IMR-90 (cell line): Measurements from ENCODE around the gene SEC14L1. TPM values are rescaled to one million over a fixed set of nuclear protein-coding genes. Genes with fewer than 3 reads are reported as not detected.
A peak's percentile ranks its signal among the peaks of the same experiment; 100 is the strongest.

ENCODE experiments used
- ATAC-seq: fragments of 200-7000 bp; cut with Tn5 transposase; 2 replicates; pipeline ENCODE4 v1.9.1; 2020; ENCODE audit warnings: low read depth, mild to moderate bottlenecking, moderate library complexity
- BruUV-seq: library from RNA; stranded (reverse); fragments of 400-500 nt; replicated peaks from 2 replicates; lab custom pipeline; 2021; lab: Mats Ljungman, UMichigan
- CTCF ChIA-PET: fragments of 300-600 bp; formaldehyde crosslinking; extraction: SDS; loops from one replicate; lab custom pipeline; 2021; ENCODE audit warnings: antibody characterized with exemption; lab: Yijun Ruan, JAX
- POLR2A ChIA-PET: fragments of 300-600 bp; sonication (Branson Sonifier 250); formaldehyde crosslinking; loops from one replicate; lab custom pipeline; 2022; ENCODE audit warnings: antibody characterized with exemption; ENCODE audit not compliant: unreplicated experiment; lab: Charles Lee
- DNase-seq: peaks from one replicate; pipeline ENCODE4 v3.0.0; 2013
- H2AFZ ChIP-seq: replicated peaks from 2 replicates; pipeline ENCODE3; 2013; ENCODE audit warnings: low read length, mild to moderate bottlenecking; ENCODE audit not compliant: poor library complexity
- H2AK5ac ChIP-seq: 2 replicates; pipeline ENCODE4 v1.6.1; 2013; ENCODE audit warnings: low read depth, low read length, inconsistent platforms
- H2AK9ac ChIP-seq: replicated peaks from 2 replicates; pipeline ENCODE3; 2013; ENCODE audit warnings: mild to moderate bottlenecking, low read depth, low read length, moderate library complexity; ENCODE audit not compliant: poor library complexity
- H2BK120ac ChIP-seq: 2 replicates; pipeline ENCODE4 v1.6.1; 2013; ENCODE audit warnings: low read depth, low read length, inconsistent platforms
- H2BK15ac ChIP-seq: 3 replicates; pipeline ENCODE4 v1.6.1; 2013; ENCODE audit warnings: low read depth, low read length, inconsistent platforms
- H2BK20ac ChIP-seq: 2 replicates; pipeline ENCODE4 v1.6.1; 2013; ENCODE audit warnings: low read depth, mild to moderate bottlenecking, inconsistent platforms, low read length, moderate library complexity
- H2BK5ac ChIP-seq: 2 replicates; pipeline ENCODE4 v1.6.1; 2013; ENCODE audit warnings: mild to moderate bottlenecking, low read depth, low read length, inconsistent platforms; ENCODE audit not compliant: poor library complexity, severe bottlenecking
- H3K14ac ChIP-seq: replicated peaks from 2 replicates; pipeline ENCODE4 v1.6.1; 2013; ENCODE audit warnings: low read depth, low read length, inconsistent platforms
- H3K18ac ChIP-seq: 2 replicates; pipeline ENCODE4 v1.6.1; 2013; ENCODE audit warnings: low read depth, low read length, control low read depth
- H3K23ac ChIP-seq: 2 replicates; pipeline ENCODE4 v1.6.1; 2013; ENCODE audit warnings: low read depth, low read length, inconsistent platforms
- H3K27ac ChIP-seq: 2 replicates; pipeline ENCODE4 v1.5.1; 2013; ENCODE audit warnings: mild to moderate bottlenecking, control low read depth, low read length; ENCODE audit not compliant: insufficient read depth
- H3K27me3 ChIP-seq: 2 replicates; pipeline ENCODE4 v1.6.1; 2013; ENCODE audit warnings: low read length; ENCODE audit not compliant: control insufficient read depth, insufficient read depth
- H3K36me3 ChIP-seq: 2 replicates; pipeline ENCODE4 v1.6.1; 2013; ENCODE audit warnings: low read length, mixed read lengths; ENCODE audit not compliant: control insufficient read depth, insufficient read depth
- H3K4ac ChIP-seq: 2 replicates; pipeline ENCODE4 v1.6.1; 2013; ENCODE audit warnings: low read depth, low read length, inconsistent platforms
- H3K4me1 ChIP-seq: 2 replicates; pipeline ENCODE4 v1.6.1; 2013; ENCODE audit warnings: low read length, mixed read lengths; ENCODE audit not compliant: control insufficient read depth, insufficient read depth
- H3K4me2 ChIP-seq: 2 replicates; pipeline ENCODE4 v1.6.1; 2013; ENCODE audit warnings: low read depth, mild to moderate bottlenecking, control low read depth, low read length, moderate library complexity
- H3K4me3 ChIP-seq: 2 replicates; pipeline ENCODE4 v1.5.1; 2013; ENCODE audit warnings: low read depth, mild to moderate bottlenecking, control low read depth, low read length, moderate library complexity; ENCODE audit not compliant: insufficient read depth
- H3K56ac ChIP-seq: 2 replicates; pipeline ENCODE4 v1.6.1; 2013; ENCODE audit warnings: low read length, inconsistent platforms; ENCODE audit not compliant: insufficient read depth; ENCODE audit errors: extremely low read depth
- H3K79me1 ChIP-seq, 2 experiments: 2 replicates each; pipeline ENCODE4 v1.6.1; 2013; ENCODE audit warnings: low read length in 2 of 2, inconsistent platforms in 1 of 2, low read depth in 1 of 2
- H3K9ac ChIP-seq: 2 replicates; pipeline ENCODE4 v1.6.1; 2013; ENCODE audit warnings: low read depth, low read length, control low read depth
- H3K9me1 ChIP-seq: 2 replicates; pipeline ENCODE4 v1.6.1; 2013; ENCODE audit warnings: low read length, inconsistent platforms; ENCODE audit not compliant: insufficient read depth
- H3K9me3 ChIP-seq: 2 replicates; pipeline ENCODE4 v1.6.1; 2013; ENCODE audit warnings: low read length; ENCODE audit not compliant: control insufficient read depth, insufficient read depth
- H4K20me1 ChIP-seq: 2 replicates; pipeline ENCODE4 v1.6.1; 2013; ENCODE audit warnings: low read length, inconsistent platforms; ENCODE audit not compliant: insufficient read depth
- H4K5ac ChIP-seq: 2 replicates; pipeline ENCODE4 v1.6.1; 2013; ENCODE audit warnings: mild to moderate bottlenecking, low read depth, low read length, control low read depth
- H4K8ac ChIP-seq, 2 experiments: 2 replicates each; pipeline ENCODE4 v1.6.1; 2013; ENCODE audit warnings: low read depth in 2 of 2, low read length in 2 of 2, control low read depth in 1 of 2, inconsistent platforms in 1 of 2
- H4K91ac ChIP-seq: 2 replicates; pipeline ENCODE4 v1.6.1; 2013; ENCODE audit warnings: low read depth, low read length, inconsistent platforms; ENCODE audit not compliant: insufficient read depth
- BHLHE40 ChIP-seq: fragments of 150-350 bp; IDR thresholded peaks from 2 replicates; pipeline ENCODE4 v1.6.1; 2016; ENCODE audit warnings: mild to moderate bottlenecking, low read depth, low read length
- CEBPB ChIP-seq: IDR thresholded peaks from 2 replicates; pipeline ENCODE4 v1.6.1; 2012; ENCODE audit warnings: low read depth, low read length, improper control_type of control experiment
- CHD1 ChIP-seq: IDR thresholded peaks from 2 replicates; pipeline ENCODE4 v1.6.1; 2012; ENCODE audit warnings: low read depth, low read length, improper control_type of control experiment
- FOS ChIP-seq: fragments of 150-350 bp; IDR thresholded peaks from 2 replicates; pipeline ENCODE4 v1.6.1; 2016; ENCODE audit warnings: low read depth, low read length
- MAFK ChIP-seq: IDR thresholded peaks from 2 replicates; pipeline ENCODE4 v1.6.1; 2012; ENCODE audit warnings: low read depth, low read length, improper control_type of control experiment
- MAZ ChIP-seq: IDR thresholded peaks from 2 replicates; pipeline ENCODE4 v1.6.1; 2012; ENCODE audit warnings: low read depth, mild to moderate bottlenecking, low read length, improper control_type of control experiment, moderate library complexity, borderline replicate concordance
- MXI1 ChIP-seq: IDR thresholded peaks from 2 replicates; pipeline ENCODE4 v1.6.1; 2012; ENCODE audit warnings: low read depth, mild to moderate bottlenecking, low read length, moderate library complexity, borderline replicate concordance
- NFE2L2 ChIP-seq: fragments of 150-350 bp; IDR thresholded peaks from 2 replicates; pipeline ENCODE4 v1.6.1; 2016; ENCODE audit warnings: low read depth, mild to moderate bottlenecking, low read length
- POLR2A ChIP-seq: IDR thresholded peaks from 2 replicates; pipeline ENCODE4 v1.6.1; 2012; ENCODE audit warnings: mild to moderate bottlenecking, low read depth, low read length
- RAD21 ChIP-seq: IDR thresholded peaks from 2 replicates; pipeline ENCODE4 v1.6.1; 2012; ENCODE audit warnings: low read length, improper control_type of control experiment
- RCOR1 ChIP-seq: IDR thresholded peaks from 2 replicates; pipeline ENCODE4 v1.6.1; 2012; ENCODE audit warnings: mild to moderate bottlenecking, low read length, improper control_type of control experiment; ENCODE audit not compliant: insufficient replicate concordance
- RFX5 ChIP-seq: IDR thresholded peaks from 2 replicates; pipeline ENCODE4 v1.8.0; 2012; ENCODE audit warnings: low read depth, mild to moderate bottlenecking, low read length, moderate library complexity
- SMC3 ChIP-seq: fragments of 150-350 bp; IDR thresholded peaks from 2 replicates; pipeline ENCODE4 v1.6.1; 2016; ENCODE audit warnings: low read depth, mild to moderate bottlenecking, antibody characterized with exemption, low read length, moderate library complexity
- WGBS, 2 experiments: methylation state at CpG; one replicate each; pipeline versions ENCODE4 v1.1.5 to v1.1.7; 2013; ENCODE audit warnings: missing lambda C conversion rate in 2 of 2; ENCODE audit not compliant: insufficient read length in 1 of 2; ENCODE audit errors: extremely low coverage in 2 of 2; 5-methylcytosine and 5-hydroxymethylcytosine counted together
- dilution Hi-C: fragments of 300-500 bp; cut with HindIII; formaldehyde crosslinking; loops from one replicate; pipeline ENCODE4 v1.14.3; 2018; ENCODE audit warnings: low sequenced_read_pairs; ENCODE audit not compliant: unreplicated experiment
- in situ Hi-C: fragments of 300-500 bp; cut with MboI; formaldehyde crosslinking; loops from 3 replicates; pipeline ENCODE4 v1.14.3; 2019; ENCODE audit warnings: low sequenced_read_pairs, inconsistent platforms, mixed read lengths
- intact Hi-C: fragments of 100-400 bp; cut with micrococcal nuclease; formaldehyde crosslinking; loops from 2 replicates; pipeline ENCODE4 v1.10.0; 2022
- polyA plus RNA-seq, 3 experiments: library from polyadenylated mRNA; depleted of rRNA; stranded (reverse); fragments of >200 nt; gene quantifications; 2 replicates each; pipeline ENCODE4 v1.2.3, GENCODE V29; 2012; ENCODE audit warnings: low replicate concordance in 1 of 3
- total RNA-seq: library from RNA; depleted of rRNA; stranded (reverse); fragments of >200 nt; gene quantifications from 2 replicates; pipeline ENCODE4 v1.2.3, GENCODE V29; 2012
- TF ChIP-seq, protein P1 (sequence below): fragments of 150-350 bp; IDR thresholded peaks from 2 replicates; pipeline ENCODE4 v1.6.1; 2016; ENCODE audit warnings: low read depth, mild to moderate bottlenecking, low read length, moderate library complexity, borderline replicate concordance
- TF ChIP-seq, protein P2 (sequence below): fragments of 150-350 bp; IDR thresholded peaks from 2 replicates; pipeline ENCODE4 v1.6.1; 2017; ENCODE audit warnings: mild to moderate bottlenecking, antibody characterized with exemption, low read length, low read depth
- TF ChIP-seq, protein P3 (sequence below): conservative IDR thresholded peaks from 2 replicates; pipeline ENCODE4 v1.5.1; 2012; ENCODE audit warnings: mild to moderate bottlenecking, low read depth, low read length, improper control_type of control experiment

Gene SEC14L1
- total and polyA plus RNA-seq, 2 of the 4 experiments (the other 2 are of a cell fraction), result 24.9 to 35.8 TPM

DNA sequence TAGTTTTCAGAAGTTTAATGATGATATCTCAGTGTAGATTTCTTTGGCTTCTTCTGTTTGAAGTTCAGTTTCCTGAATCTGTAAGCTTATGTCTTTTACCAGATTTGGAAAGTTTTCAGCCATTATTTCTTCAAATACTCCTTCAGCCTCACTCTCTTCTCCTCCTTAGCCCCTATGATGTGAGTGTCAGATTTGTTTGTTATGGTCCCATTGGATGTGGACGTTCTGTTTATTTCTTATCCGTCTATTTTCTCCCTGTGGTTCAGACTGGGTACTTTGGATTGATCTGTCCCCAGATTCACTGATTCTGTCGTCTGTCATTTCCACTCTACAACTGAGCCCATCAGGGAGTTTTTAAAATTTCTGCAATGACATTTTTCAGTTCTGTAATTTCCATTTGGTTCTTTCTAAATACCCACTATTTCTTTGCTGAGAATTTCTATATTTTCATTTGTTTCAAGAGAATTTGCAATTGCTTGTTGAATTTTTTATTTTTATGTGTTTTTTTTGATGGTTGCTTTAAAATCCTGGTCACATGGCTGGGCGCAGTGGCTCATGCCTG lies 110.9 kb downstream of the SEC14L1 start:
- H2AFZ ChIP-seq, result no peak overlapping the region
- no peaks in the 10 kb centered on the region for H3K27me3 ChIP-seq
- no peak for ATAC-seq
- 0 out of 3 replicates have a peak overlapping the region, but pooled peaks have one; percentile 30 for H2BK15ac ChIP-seq
- H2BK20ac ChIP-seq, result peak overlapping the region; percentile 2; the same call in 1 of the 2 replicates
- no peak for TF ChIP-seq MXI1
- TF ChIP-seq RCOR1, result no peak
- TF ChIP-seq, protein P1, sequence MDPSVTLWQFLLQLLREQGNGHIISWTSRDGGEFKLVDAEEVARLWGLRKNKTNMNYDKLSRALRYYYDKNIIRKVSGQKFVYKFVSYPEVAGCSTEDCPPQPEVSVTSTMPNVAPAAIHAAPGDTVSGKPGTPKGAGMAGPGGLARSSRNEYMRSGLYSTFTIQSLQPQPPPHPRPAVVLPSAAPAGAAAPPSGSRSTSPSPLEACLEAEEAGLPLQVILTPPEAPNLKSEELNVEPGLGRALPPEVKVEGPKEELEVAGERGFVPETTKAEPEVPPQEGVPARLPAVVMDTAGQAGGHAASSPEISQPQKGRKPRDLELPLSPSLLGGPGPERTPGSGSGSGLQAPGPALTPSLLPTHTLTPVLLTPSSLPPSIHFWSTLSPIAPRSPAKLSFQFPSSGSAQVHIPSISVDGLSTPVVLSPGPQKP, result no peak
- TF ChIP-seq BHLHE40, result no peak
- TF ChIP-seq POLR2A, result no peak
- no peak for TF ChIP-seq NFE2L2
- no peak for TF ChIP-seq CEBPB
- TF ChIP-seq SMC3, result no peak
- TF ChIP-seq, protein P2, sequence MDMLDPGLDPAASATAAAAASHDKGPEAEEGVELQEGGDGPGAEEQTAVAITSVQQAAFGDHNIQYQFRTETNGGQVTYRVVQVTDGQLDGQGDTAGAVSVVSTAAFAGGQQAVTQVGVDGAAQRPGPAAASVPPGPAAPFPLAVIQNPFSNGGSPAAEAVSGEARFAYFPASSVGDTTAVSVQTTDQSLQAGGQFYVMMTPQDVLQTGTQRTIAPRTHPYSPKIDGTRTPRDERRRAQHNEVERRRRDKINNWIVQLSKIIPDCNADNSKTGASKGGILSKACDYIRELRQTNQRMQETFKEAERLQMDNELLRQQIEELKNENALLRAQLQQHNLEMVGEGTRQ, result no peak
- no peak for TF ChIP-seq MAFK
- TF ChIP-seq RFX5, result no peak
- TF ChIP-seq CHD1, result no peak
- TF ChIP-seq MAZ, result no peak
- no peak for TF ChIP-seq FOS
- TF ChIP-seq, protein P3, sequence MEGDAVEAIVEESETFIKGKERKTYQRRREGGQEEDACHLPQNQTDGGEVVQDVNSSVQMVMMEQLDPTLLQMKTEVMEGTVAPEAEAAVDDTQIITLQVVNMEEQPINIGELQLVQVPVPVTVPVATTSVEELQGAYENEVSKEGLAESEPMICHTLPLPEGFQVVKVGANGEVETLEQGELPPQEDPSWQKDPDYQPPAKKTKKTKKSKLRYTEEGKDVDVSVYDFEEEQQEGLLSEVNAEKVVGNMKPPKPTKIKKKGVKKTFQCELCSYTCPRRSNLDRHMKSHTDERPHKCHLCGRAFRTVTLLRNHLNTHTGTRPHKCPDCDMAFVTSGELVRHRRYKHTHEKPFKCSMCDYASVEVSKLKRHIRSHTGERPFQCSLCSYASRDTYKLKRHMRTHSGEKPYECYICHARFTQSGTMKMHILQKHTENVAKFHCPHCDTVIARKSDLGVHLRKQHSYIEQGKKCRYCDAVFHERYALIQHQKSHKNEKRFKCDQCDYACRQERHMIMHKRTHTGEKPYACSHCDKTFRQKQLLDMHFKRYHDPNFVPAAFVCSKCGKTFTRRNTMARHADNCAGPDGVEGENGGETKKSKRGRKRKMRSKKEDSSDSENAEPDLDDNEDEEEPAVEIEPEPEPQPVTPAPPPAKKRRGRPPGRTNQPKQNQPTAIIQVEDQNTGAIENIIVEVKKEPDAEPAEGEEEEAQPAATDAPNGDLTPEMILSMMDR, result no peak
- no peak for TF ChIP-seq RAD21
- no peaks in the 10 kb centered on the region for H3K36me3 ChIP-seq
- DNase-seq, result no peak
- H4K20me1 ChIP-seq, result no peaks in the 10 kb centered on the region
- H3K23ac ChIP-seq, result no peak overlapping the region
- no peak overlapping the region for H4K91ac ChIP-seq
- no peak overlapping the region for H3K4me2 ChIP-seq
- WGBS, 2 experiments, result no CpG with 5 or more reads among the region's 4 CpGs
- peaks cover 31% of the 10 kb centered on the region for H3K4me1 ChIP-seq
- H3K9me1 ChIP-seq, result peaks cover 17% of the 10 kb centered on the region
- H3K9ac ChIP-seq, result no peak overlapping the region
- H3K4ac ChIP-seq, result peak overlapping the region; percentile 4; the same call in 1 of the 2 replicates
- CTCF ChIA-PET, result interaction anchor here (0.6 kb wide), 1 partner anchor 77 kb away, joined by 3 read pairs; no protein-coding TSS in a partner anchor
- in situ Hi-C loops, result no loop called here
- intact Hi-C loops, result no loop called here
- H3K27ac ChIP-seq, result no peak overlapping the region
- peaks cover under 1 to 3% of the 10 kb centered on the region in 2 experiments; a peak in 1 of 4 replicates for H3K79me1 ChIP-seq
- no peak overlapping the region; the same call in 1 of the 2 replicates for H3K14ac ChIP-seq
- H3K9me3 ChIP-seq, result no peaks in the 10 kb centered on the region
- peak overlapping the region; percentile 79 for H2BK120ac ChIP-seq
- BruUV-seq, result no TSS peak
- H4K8ac ChIP-seq, result no peak overlapping the region
- dilution Hi-C loops, result no loop called here
- no peak overlapping the region for H2BK5ac ChIP-seq
- H2AK5ac ChIP-seq, result no peak overlapping the region
- POLR2A ChIA-PET, result no interaction called here
- H2AK9ac ChIP-seq, result no peak overlapping the region
- H4K5ac ChIP-seq, result no peak overlapping the region
- H3K18ac ChIP-seq, result no peak overlapping the region
- no peak overlapping the region for H3K56ac ChIP-seq
- no peak overlapping the region for H3K4me3 ChIP-seq
